Activated CD4-positive, alpha-beta T cell treated with anti-CD3 and anti-CD28 coated beads, Interleukin-10, Interleukin-2, amounts not matched to agents 100 ng/mL and 50 ng/mL, durations not matched to agents 16 hours and 8 hours (primary cell): ENCODE results near the gene ADCY6.

Experiments
- DNase-seq: peaks from one replicate; pipeline ENCODE4 v3.0.0-alpha.2; 2020

ADCY6 gene

GRCh38 chr12:48788854-48789775, at the start of gene ADCY6:
Gene ADCY6, minus strand, starts transcription at chr12:48789089. Its CDS starts 5,655 bp downstream, at chr12:48783434.
- DNase-seq = no peak

- DNase-seq = no peak
These were observed 49.2 kb upstream of the ADCY6 start for GRCh38 chr12:48838048-48838447.

DNA sequence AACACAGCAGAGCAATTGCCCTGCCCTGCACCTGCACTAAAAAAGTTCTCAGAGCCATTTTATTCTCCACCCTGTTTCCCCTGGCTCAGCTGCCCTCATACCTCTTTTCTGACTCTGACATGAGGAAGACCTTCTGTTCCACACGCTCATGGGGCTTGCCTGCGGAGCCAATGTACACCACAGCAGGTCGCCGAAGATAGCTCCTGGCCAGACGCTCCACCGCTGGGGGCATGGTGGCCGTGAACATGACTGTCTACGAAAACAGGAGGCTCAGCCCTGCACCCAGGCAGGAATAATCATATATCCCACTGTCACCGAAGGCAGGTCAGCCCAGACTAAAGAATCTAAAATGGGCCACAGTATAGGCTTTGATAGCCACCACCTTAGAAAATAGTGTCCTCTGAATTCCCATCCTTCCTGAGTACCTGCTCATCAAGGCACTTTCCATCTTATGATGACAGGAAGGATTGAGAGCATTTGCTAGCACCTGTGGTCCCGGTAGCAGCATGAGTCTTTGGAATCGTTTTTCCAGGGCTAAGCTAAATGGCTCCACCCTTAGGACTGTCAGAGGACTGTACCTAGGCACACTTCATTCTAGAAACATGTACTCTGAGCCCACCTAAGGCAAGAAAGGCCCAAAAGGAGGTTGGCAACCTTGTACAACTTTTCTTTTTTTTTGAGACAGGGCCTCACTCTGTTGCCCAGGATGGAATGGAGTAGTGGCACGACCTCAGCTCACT, 43.6 kb upstream of the ADCY6 start:
- DNase-seq = no peak

- no peak for DNase-seq
These were observed 42.4 kb upstream of the ADCY6 start for GRCh38 chr12:48831257-48831656.

GRCh38 chr12:48828841-48829575, 40.1 kb upstream of the ADCY6 start:
- no peak for DNase-seq

DNA sequence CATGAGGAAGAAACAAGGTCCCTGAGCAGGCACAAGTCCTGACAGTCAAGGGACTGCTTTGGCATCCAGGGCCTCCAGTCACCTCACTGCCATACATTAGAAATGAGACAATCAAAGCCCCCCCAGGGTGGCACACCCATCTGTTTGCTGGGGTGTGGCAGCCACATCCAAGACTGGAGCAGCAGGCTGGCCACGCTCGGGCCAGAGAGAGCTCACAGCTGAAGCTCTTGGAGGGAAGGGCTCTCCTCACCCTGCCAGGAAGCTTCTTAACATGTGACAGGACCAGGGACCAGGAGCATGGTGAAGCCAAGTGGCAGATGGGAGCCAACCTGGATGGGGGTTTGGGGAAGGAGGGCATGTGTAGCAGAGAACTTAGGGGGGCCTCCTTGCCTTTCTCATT, 39.4 kb upstream of the ADCY6 start:
- no peak for DNase-seq

- no peak for DNase-seq
These were observed 38.7 kb upstream of the ADCY6 start for GRCh38 chr12:48827513-48828096.

DNA sequence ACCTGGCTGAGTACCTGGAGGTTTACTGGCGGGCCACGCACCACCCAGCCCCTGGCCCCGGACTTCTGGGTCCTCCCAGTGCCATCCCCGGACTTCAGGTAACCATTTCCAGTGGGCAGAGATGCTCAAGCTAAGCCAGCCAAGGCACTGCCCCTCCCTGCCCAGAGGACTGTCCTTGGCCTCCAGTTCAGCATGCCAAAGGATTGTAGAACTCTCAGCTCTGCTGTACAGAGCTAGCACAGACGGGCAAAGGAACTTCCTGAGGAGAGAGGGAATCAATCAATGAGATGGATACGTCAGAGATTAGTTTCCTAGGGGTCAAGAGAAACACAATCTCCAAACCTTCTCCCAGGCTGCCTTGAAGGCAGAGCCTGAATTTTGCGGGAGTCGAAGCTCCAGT, 38.1 kb upstream of the ADCY6 start:
- no peak for DNase-seq

DNA sequence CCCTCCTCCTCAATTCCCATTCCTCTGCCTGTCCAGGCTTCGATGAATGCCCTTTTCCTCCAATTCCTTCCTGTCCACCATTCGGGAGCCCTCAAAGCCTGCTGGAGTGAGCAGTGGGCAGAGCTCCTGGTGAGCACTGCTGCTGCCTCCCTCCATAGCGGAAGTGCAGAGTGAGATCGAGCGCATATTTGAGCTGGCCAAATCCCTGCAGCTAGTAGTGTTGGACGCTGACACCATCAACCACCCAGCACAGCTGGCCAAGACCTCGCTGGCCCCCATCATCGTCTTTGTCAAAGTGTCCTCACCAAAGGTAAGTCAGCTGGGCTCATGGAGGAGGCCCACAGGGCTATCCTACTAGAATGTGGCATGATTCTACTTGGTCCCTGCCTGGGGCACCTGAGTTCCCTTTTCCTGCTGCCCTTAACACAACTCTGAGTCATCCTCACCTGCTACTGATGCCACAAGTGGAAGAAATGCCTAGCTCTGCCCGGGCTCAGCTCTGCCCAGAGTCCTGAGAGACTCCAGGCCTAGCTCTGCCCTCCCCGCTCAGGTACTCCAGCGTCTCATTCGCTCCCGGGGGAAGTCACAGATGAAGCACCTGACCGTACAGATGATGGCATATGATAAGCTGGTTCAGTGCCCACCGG, 37.4 kb upstream of the ADCY6 start:
- DNase-seq = no peak

GRCh38 chr12:48824905-48825304, 36.0 kb upstream of the ADCY6 start:
- DNase-seq = no peak

DNA sequence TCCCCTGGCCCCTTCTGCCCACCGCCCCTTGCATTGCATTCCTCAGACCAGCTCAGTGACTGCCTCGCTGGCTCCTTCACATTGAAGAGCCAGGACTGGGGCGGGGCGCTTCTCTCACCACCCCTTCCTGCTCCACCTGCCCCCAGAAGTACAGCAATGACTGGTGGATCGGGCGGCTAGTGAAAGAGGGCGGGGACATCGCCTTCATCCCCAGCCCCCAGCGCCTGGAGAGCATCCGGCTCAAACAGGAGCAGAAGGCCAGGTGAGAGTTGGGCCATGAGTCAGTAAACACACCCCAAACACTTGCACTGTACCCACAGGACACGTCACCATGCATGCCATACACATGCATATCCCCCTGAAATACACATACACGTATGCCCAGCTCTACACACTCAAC, 35.2 kb upstream of the ADCY6 start:
- DNase-seq = peak; percentile 52

GRCh38 chr12:48823281-48823680, 34.4 kb upstream of the ADCY6 start:
- no peak for DNase-seq

DNA sequence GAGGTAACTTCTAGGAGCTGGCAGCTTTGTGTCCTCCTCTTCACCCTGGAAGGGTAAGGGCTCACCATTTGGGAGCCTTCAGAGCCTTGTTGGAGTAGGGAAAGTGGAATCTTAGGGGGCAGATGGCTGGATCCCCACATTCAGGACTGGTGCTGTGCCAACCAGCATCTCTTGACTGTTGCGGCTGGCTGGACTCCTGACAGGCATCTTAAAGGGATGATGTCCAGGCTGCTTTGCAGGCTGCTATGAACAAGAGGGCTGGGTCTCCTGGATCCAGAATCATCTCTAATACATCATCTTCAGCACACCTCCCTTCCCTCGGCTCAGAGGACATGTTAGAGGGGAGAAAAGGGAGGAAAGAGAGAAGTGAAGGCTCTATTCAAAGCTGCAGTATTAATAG, 33.8 kb upstream of the ADCY6 start:
- no peak for DNase-seq

- no peak for DNase-seq
These were observed 33.2 kb upstream of the ADCY6 start for GRCh38 chr12:48822139-48822538.

DNA sequence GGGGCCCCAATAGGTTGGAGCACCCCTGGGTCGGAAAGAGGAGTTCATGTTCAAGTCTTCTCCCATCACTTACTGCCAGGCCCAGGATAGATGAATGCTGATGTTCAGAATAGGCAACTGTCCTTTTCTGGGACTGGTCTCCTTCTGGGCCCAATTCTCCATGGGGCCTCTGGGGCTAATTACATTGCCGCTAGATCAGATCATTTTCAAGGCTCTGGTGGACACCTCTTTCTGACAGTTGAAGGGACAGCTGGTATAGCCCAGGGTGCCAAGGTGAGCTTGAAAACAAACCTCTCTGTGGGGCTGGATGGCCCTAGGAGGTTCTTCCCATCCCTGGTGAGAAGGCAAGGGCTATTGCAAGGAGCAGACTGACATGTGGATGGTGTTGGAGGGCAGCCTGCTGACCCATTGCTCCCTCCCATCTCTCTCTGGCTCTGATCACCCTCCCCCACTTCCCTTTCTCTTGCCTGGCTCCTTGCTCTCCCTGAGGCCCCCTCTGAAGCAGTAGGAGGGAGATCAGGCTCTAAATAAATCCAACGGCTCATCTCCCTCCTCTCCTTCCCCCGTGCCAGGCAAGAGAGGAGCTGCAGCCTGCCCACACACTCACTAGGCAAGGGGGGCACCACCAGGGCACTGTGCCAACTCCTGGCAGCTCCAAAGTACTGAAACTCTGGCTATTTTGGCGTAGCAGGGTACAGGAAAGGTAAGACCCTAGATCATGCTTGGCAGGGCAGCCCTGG, 31.3 kb upstream of the ADCY6 start:
- DNase-seq = no peak

DNA sequence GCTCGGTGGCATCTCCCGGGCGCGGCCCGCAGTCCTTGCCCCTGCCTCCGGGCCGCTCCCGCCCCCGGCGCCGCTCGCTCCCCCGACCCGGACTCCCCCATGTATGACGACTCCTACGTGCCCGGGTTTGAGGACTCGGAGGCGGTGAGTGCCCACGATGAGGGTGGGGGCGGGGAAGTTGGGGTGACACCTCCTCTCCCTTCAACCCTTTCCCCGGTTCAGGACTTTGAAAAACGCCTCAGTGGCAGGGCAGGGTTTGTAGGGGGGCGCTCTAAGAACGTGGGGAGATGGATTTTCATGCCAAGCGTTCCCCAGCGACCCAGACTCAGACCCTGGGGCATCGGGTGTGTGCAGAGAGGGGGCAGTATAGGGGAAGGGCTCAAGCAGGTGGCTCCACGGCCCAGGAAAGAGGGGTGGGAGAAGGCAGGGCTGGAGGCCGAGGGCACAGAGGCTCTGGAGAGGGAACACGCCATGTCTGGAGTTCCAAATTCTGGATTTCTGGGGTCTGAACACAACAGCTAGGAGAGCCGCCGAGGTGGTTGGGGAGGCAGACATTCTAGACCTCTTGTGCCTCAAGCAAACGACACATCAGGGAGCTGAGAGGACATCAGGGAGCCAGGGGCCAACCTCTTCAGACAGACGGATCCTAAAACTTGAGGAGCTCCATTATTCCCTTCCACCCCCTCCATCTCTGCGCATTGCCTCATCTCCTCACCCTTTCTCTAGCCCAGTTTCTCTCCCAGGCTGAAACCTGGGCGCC, 30.1 kb upstream of the ADCY6 start:
- DNase-seq = no peak

GRCh38 chr12:48817873-48818830, 29.3 kb upstream of the ADCY6 start, which contains the start of gene CACNB3:
Gene CACNB3, plus strand, starts transcription at chr12:48818496. Its CDS starts 434 bp downstream, at chr12:48818930.
- peak; percentile 74 for DNase-seq

- no peak for DNase-seq
These were observed 27.4 kb upstream of the ADCY6 start for GRCh38 chr12:48816143-48816854.
